Bronchial epithelial cell (primary cell): ENCODE data around the gene TBX4. TPM values are rescaled to one million over a fixed set of nuclear protein-coding genes. Genes with fewer than 3 reads are reported as not detected.

ENCODE experiments used
- DNase-seq: peaks from one replicate; pipeline ENCODE4 v3.0.0-alpha.2; 2010; ENCODE audit warnings: low read depth
- FAIRE-seq: peaks from 2 replicates; lab custom pipeline; 2011; peaks lifted over from hg19 to GRCh38; lab: Jason Lieb, UNC
- H3K27me3 ChIP-seq: 2 replicates; pipeline ENCODE4 v1.5.1; 2011; ENCODE audit warnings: low read length; ENCODE audit not compliant: control insufficient read depth, insufficient read depth
- H3K36me3 ChIP-seq: 2 replicates; pipeline ENCODE4 v1.5.1; 2011; ENCODE audit warnings: low read length; ENCODE audit not compliant: control insufficient read depth, insufficient read depth
- H3K4me3 ChIP-seq: 2 replicates; pipeline ENCODE4 v1.5.1; 2011; ENCODE audit warnings: mild to moderate bottlenecking, low read depth, low read length, control low read depth
- CTCF ChIP-seq: IDR thresholded peaks from 2 replicates; pipeline ENCODE4 v1.5.1; 2011; ENCODE audit warnings: mild to moderate bottlenecking, moderate library complexity, low read length, control low read depth, inconsistent platforms; ENCODE audit not compliant: insufficient read depth, severe bottlenecking
- total RNA-seq: library from RNA; depleted of rRNA; stranded (reverse); fragments of >200 nt; gene quantifications from 2 replicates; pipeline ENCODE4 v1.2.1, GENCODE V29; 2014

TBX4 gene
- total RNA-seq, 1 donor from 2014 or later = not detected

- no peak overlapping the region for H3K4me3 ChIP-seq
- DNase-seq (no peak), FAIRE-seq (no peak)
- no peaks in the 10 kb centered on the region for H3K36me3 ChIP-seq
- no peak for TF ChIP-seq CTCF
- peaks cover 61% of the 10 kb centered on the region for H3K27me3 ChIP-seq
Measured at GRCh38 chr17:61450641-61451537, 1.3 kb upstream of the TBX4 start.

GRCh38 chr17:61451538-61452300 lies 503 bp upstream of the TBX4 start:
- H3K27me3 ChIP-seq = peaks cover 68% of the 10 kb centered on the region

GRCh38 chr17:61453566-61454380 lies 1.6 kb downstream of the TBX4 start:
- no peak for FAIRE-seq
- peak; percentile 76 for DNase-seq
- H3K4me3 ChIP-seq = no peak overlapping the region

More at GRCh38 chr17:61451538-61452300, 503 bp upstream of the TBX4 start:
- FAIRE-seq (no peak), DNase-seq (no peak)
- no peak overlapping the region for H3K4me3 ChIP-seq
- no peak for TF ChIP-seq CTCF
- H3K36me3 ChIP-seq = no peaks in the 10 kb centered on the region

GRCh38 chr17:61454381-61455323 lies 2.4 kb downstream of the TBX4 start:
- H3K36me3 ChIP-seq = no peaks in the 10 kb centered on the region
- H3K27me3 ChIP-seq = peaks cover 79% of the 10 kb centered on the region
- no peak overlapping the region for H3K4me3 ChIP-seq
- FAIRE-seq (no peak), DNase-seq (no peak)
- TF ChIP-seq CTCF = no peak

More at GRCh38 chr17:61453566-61454380, 1.6 kb downstream of the TBX4 start:
- Histone ChIP-seq H3K36me3 (no peaks in the 10 kb centered on the region), H3K27me3 (peaks cover 74% of the 10 kb centered on the region)
- no peak for TF ChIP-seq CTCF
